ENCODE measurements around the gene YES1. TPM values are rescaled to one million over a fixed set of nuclear protein-coding genes. Genes with fewer than 3 reads are reported as not detected.

The YES1 gene
- total and polyA plus RNA-seq, 2 of the 8 experiments (the other 6 are each of a cell fraction or from before 2014, with no cell fraction given): 14.8 to 94.3 TPM

GRCh38 chr18:857986-858385 is 45.9 kb upstream of the YES1 start:
- FAIRE-seq (no peak), DNase-seq (ENCODE audit: low read depth in 1 of 2, low spot score in 2 of 2) (no peak)
- Histone ChIP-seq H2BK20ac (ENCODE audit: low read length) (no peak overlapping the region), H3K18ac (ENCODE audit: extremely low read depth, low read length) (no peak overlapping the region), H2AFZ (ENCODE audit: low read length) (no peak overlapping the region), H3K79me2 (ENCODE audit: control insufficient read depth in 1 of 2, insufficient read depth in 2 of 2, low read length in 2 of 2) (no peaks in the 10 kb centered on the region), H4K20me1 (replicated peaks in 1 of 2; ENCODE audit: control insufficient read depth in 1 of 2, insufficient read depth in 2 of 2, low read length in 2 of 2) (no peaks in the 10 kb centered on the region), H3K27ac (ENCODE audit: low read depth, low read length) (no peak overlapping the region), H2AK5ac (ENCODE audit: low read depth, low read length) (no peak overlapping the region), H3K56ac (replicated peaks; ENCODE audit: insufficient read length, low read depth, low read length) (no peak overlapping the region), H3K23me2 (ENCODE audit: low read depth, low read length) (no peaks in the 10 kb centered on the region), H4K8ac (ENCODE audit: extremely low read depth, insufficient read depth, low read length) (no peak overlapping the region), H3K23ac (ENCODE audit: insufficient read length) (no peak overlapping the region), H3K4me2 (ENCODE audit: insufficient read depth in 1 of 2, low read depth in 2 of 2, low read length in 2 of 2) (no peak overlapping the region), H3K27me3 (replicated peaks in 1 of 4; ENCODE audit: control insufficient read depth in 3 of 4, extremely low read depth in 1 of 4, insufficient read depth in 3 of 4, low read length in 3 of 4) (no peaks in the 10 kb centered on the region), H4K91ac (replicated peaks; ENCODE audit: insufficient read length, low read length) (no peak overlapping the region), H3K4me1 (replicated peaks in 1 of 4; ENCODE audit: control insufficient read depth in 3 of 4, insufficient read depth in 4 of 4, low read length in 3 of 4) (peaks cover 0 to 3% (median 0%) of the 10 kb centered on the region in 4 experiments; a peak in 1 of 7 replicates), H2BK15ac (ENCODE audit: low read length) (no peak overlapping the region), H3K36me3 (ENCODE audit: control insufficient read depth in 2 of 4, insufficient read depth in 4 of 4, low read length in 3 of 4) (no peaks in the 10 kb centered on the region), H3K4me3 (ENCODE audit: extremely low read depth in 1 of 4, insufficient read depth in 2 of 4, low read depth in 3 of 4, low read length in 4 of 4) (no peak overlapping the region), H3K9me3 (ENCODE audit: insufficient read depth in 2 of 2, low read depth in 1 of 2, low read length in 1 of 2) (no peaks in the 10 kb centered on the region), H2BK120ac (replicated peaks; ENCODE audit: low read depth, low read length) (no peak overlapping the region), H4K5ac (ENCODE audit: insufficient read length, low read depth, low read length) (no peak overlapping the region), H3K9ac (replicated peaks in 1 of 4; ENCODE audit: extremely low read depth in 1 of 4, low read depth in 3 of 4, low read length in 3 of 4) (no peak overlapping the region), H3K4ac (replicated peaks; ENCODE audit: insufficient read length, low read depth, low read length) (no peak overlapping the region), H2BK12ac (ENCODE audit: low read depth, low read length) (no peak overlapping the region), H3K14ac (ENCODE audit: insufficient read length) (no peak overlapping the region), H2BK5ac (ENCODE audit: low read depth, low read length) (no peak overlapping the region), H3K79me1 (ENCODE audit: low read depth, low read length) (no peaks in the 10 kb centered on the region)
- CTCF ChIA-PET (ENCODE audit: partially characterized antibody): interaction anchor here (0.9 to 1.7 kb wide), 2 partner anchors 10 to 26 kb away, joined by 3 to 5 read pairs; no protein-coding TSS in a partner anchor
- 81% methylated on average over 2 of the region's 2 CpGs; no CpG with 5 or more reads in 1 of the 2 experiments for WGBS, 2 experiments (ENCODE audit: extremely low coverage in 1 of 2, insufficient coverage in 1 of 2, insufficient read length in 1 of 2, insufficient replicate concordance in 2 of 2, low coverage in 1 of 2, low lambda C conversion rate in 2 of 2, missing lambda C conversion rate in 1 of 2)
- TF ChIP-seq CBX5 (IDR thresholded peaks at IDR 0.05; ENCODE audit: low read depth, low read length) (no peak), TCF12 (IDR thresholded peaks at IDR 0.05; ENCODE audit: low read depth, low read length) (no peak), PHF8 (conservative IDR thresholded peaks at IDR 0.05; ENCODE audit: low read depth, low read length) (no peak), SIN3A (conservative IDR thresholded peaks at IDR 0.05 in 1 of 2, IDR thresholded peaks at IDR 0.05 in 1 of 2; ENCODE audit: low read depth in 1 of 2, low read length in 2 of 2) (no peak), MAFK (IDR thresholded peaks at IDR 0.05; ENCODE audit: low read depth, low read length) (no peak), ASH2L (IDR thresholded peaks at IDR 0.05; ENCODE audit: low read length) (no peak), TEAD4 (IDR thresholded peaks at IDR 0.05; ENCODE audit: low read depth, low read length) (no peak), E2F6 (IDR thresholded peaks at IDR 0.05) (no peak)
- POLR2A ChIA-PET (ENCODE audit: partially characterized antibody): no interaction called here
